H1 (cell line): ENCODE results near the gene PGM3. TPM values are rescaled to one million over a fixed set of nuclear protein-coding genes. Genes with fewer than 3 reads are reported as not detected.

Source experiments
- CTCF ChIA-PET: fragments of 300-600 bp; sonication (Branson Sonifier 250); formaldehyde crosslinking; loops from one replicate; lab custom pipeline; 2021; ENCODE audit not compliant: partially characterized antibody; lab: Charles Lee
- POLR2A ChIA-PET: fragments of 300-600 bp; sonication (Branson Sonifier 250); formaldehyde crosslinking; loops from one replicate; lab custom pipeline; 2021; ENCODE audit warnings: inconsistent platforms; ENCODE audit not compliant: partially characterized antibody; lab: Charles Lee
- DNase-seq, 2 experiments: peaks; one replicate each; pipeline versions ENCODE4 v3.0.0 to v3.0.0-alpha.2; 2010 to 2022; ENCODE audit warnings: low spot score in 2 of 2, low read depth in 1 of 2, mixed read lengths in 1 of 2
- FAIRE-seq: peaks from 2 replicates; lab custom pipeline; 2011; peaks lifted over from hg19 to GRCh38; lab: Jason Lieb, UNC
- H2AFZ ChIP-seq: 2 replicates; pipeline ENCODE4 v1.8.1; 2012; ENCODE audit warnings: low read length, inconsistent platforms
- H2AK5ac ChIP-seq: 2 replicates; pipeline ENCODE4 v1.6.1; 2013; ENCODE audit warnings: low read depth, low read length
- H2BK120ac ChIP-seq: replicated peaks from 2 replicates; pipeline ENCODE3; 2013; ENCODE audit warnings: low read depth, low read length, inconsistent platforms
- H2BK12ac ChIP-seq: 2 replicates; pipeline ENCODE4 v1.6.1; 2013; ENCODE audit warnings: low read depth, low read length
- H2BK15ac ChIP-seq: 2 replicates; pipeline ENCODE4 v1.6.1; 2013; ENCODE audit warnings: low read length
- H2BK20ac ChIP-seq: 2 replicates; pipeline ENCODE4 v1.6.1; 2013; ENCODE audit warnings: low read length
- H2BK5ac ChIP-seq: 2 replicates; pipeline ENCODE4 v1.6.1; 2013; ENCODE audit warnings: low read depth, low read length
- H3K14ac ChIP-seq: 2 replicates; pipeline ENCODE4 v1.6.1; 2013; ENCODE audit warnings: inconsistent platforms; ENCODE audit not compliant: insufficient read length
- H3K18ac ChIP-seq: 2 replicates; pipeline ENCODE4 v1.6.1; 2013; ENCODE audit warnings: low read length; ENCODE audit errors: extremely low read depth
- H3K23ac ChIP-seq: 2 replicates; pipeline ENCODE4 v1.6.1; 2013; ENCODE audit warnings: inconsistent platforms; ENCODE audit not compliant: insufficient read length
- H3K23me2 ChIP-seq: 2 replicates; pipeline ENCODE4 v1.6.1; 2013; ENCODE audit warnings: low read depth, low read length
- H3K27ac ChIP-seq: 2 replicates; pipeline ENCODE4 v1.6.1; 2011; ENCODE audit warnings: low read depth, low read length, inconsistent platforms
- H3K27me3 ChIP-seq, 4 experiments: replicated peaks in 1 of 4; 1 replicate in 1 of 4; 2 replicates in 3 of 4; pipeline versions ENCODE4 v1.6.1 to v1.8.1; 2011 to 2013; ENCODE audit warnings: low read length in 3 of 4, mild to moderate bottlenecking in 3 of 4, inconsistent platforms in 2 of 4, mixed read lengths in 2 of 4, moderate library complexity in 1 of 4; ENCODE audit not compliant: control insufficient read depth in 3 of 4, insufficient read depth in 3 of 4; ENCODE audit errors: extremely low read depth in 1 of 4
- H3K36me3 ChIP-seq, 4 experiments: 2 replicates each; pipeline versions ENCODE4 v1.6.1 to v1.8.1; 2011 to 2013; ENCODE audit warnings: mild to moderate bottlenecking in 4 of 4, low read length in 3 of 4, moderate library complexity in 2 of 4, control low read depth in 1 of 4, inconsistent platforms in 1 of 4; ENCODE audit not compliant: insufficient read depth in 4 of 4, control insufficient read depth in 2 of 4
- H3K4ac ChIP-seq: replicated peaks from 2 replicates; pipeline ENCODE3; 2013; ENCODE audit warnings: low read length, low read depth, mixed read lengths, inconsistent platforms; ENCODE audit not compliant: insufficient read length
- H3K4me1 ChIP-seq, 4 experiments: replicated peaks in 1 of 4; 1 replicate in 1 of 4; 2 replicates in 3 of 4; pipeline versions ENCODE4 v1.6.1 to v1.8.1; 2011 to 2013; ENCODE audit warnings: low read length in 3 of 4, inconsistent platforms in 2 of 4, mixed read lengths in 1 of 4; ENCODE audit not compliant: insufficient read depth in 4 of 4, control insufficient read depth in 3 of 4
- H3K4me2 ChIP-seq, 2 experiments: 2 replicates each; pipeline versions ENCODE4 v1.6.1 to v1.8.1; 2011 to 2013; ENCODE audit warnings: low read depth in 2 of 2, low read length in 2 of 2, control low read depth in 1 of 2, inconsistent platforms in 1 of 2, mild to moderate bottlenecking in 1 of 2; ENCODE audit not compliant: insufficient read depth in 1 of 2
- H3K4me3 ChIP-seq, 4 experiments: fragments of 200-600, 300-600 bp in 1 of 4; sonication (generic), shearing (Covaris generic), sonication (Bioruptor Twin) in 1 of 4; 2 replicates each; pipeline versions ENCODE4 v1.5.1 to v1.8.1; 2011 to 2016; ENCODE audit warnings: low read length in 4 of 4, low read depth in 3 of 4, control low read depth in 2 of 4, inconsistent platforms in 2 of 4, mild to moderate bottlenecking in 2 of 4, mixed read lengths in 1 of 4, moderate library complexity in 1 of 4; ENCODE audit not compliant: insufficient read depth in 2 of 4; ENCODE audit errors: extremely low read depth in 1 of 4
- H3K56ac ChIP-seq: replicated peaks from 2 replicates; pipeline ENCODE3; 2013; ENCODE audit warnings: low read depth, mild to moderate bottlenecking, mixed read lengths, low read length, inconsistent platforms; ENCODE audit not compliant: insufficient read length
- H3K79me1 ChIP-seq: 2 replicates; pipeline ENCODE4 v1.6.1; 2013; ENCODE audit warnings: low read depth, low read length, control low read depth
- H3K79me2 ChIP-seq, 2 experiments: 2 replicates each; pipeline versions ENCODE4 v1.6.1 to v1.8.1; 2012 to 2013; ENCODE audit warnings: low read length in 2 of 2, mild to moderate bottlenecking in 2 of 2, inconsistent platforms in 1 of 2; ENCODE audit not compliant: insufficient read depth in 2 of 2, control insufficient read depth in 1 of 2
- H3K9ac ChIP-seq, 4 experiments: replicated peaks in 1 of 4; 1 replicate in 1 of 4; 2 replicates in 3 of 4; pipeline versions ENCODE4 v1.6.1 to v1.8.1; 2011 to 2013; ENCODE audit warnings: low read depth in 3 of 4, low read length in 3 of 4, control low read depth in 2 of 4, mild to moderate bottlenecking in 2 of 4, moderate library complexity in 2 of 4, inconsistent platforms in 1 of 4; ENCODE audit errors: extremely low read depth in 1 of 4
- H3K9me3 ChIP-seq, 2 experiments: 2 replicates each; pipeline versions ENCODE4 v1.6.1 to v1.8.1; 2012 to 2013; ENCODE audit warnings: mild to moderate bottlenecking in 2 of 2, moderate library complexity in 2 of 2, control low read depth in 1 of 2, inconsistent platforms in 1 of 2, low read depth in 1 of 2, low read length in 1 of 2, mixed read lengths in 1 of 2; ENCODE audit not compliant: insufficient read depth in 2 of 2
- H4K20me1 ChIP-seq, 2 experiments: replicated peaks in 1 of 2; 2 replicates each; pipeline versions ENCODE3 to v1.8.1; 2011 to 2013; ENCODE audit warnings: inconsistent platforms in 2 of 2, low read length in 2 of 2, mild to moderate bottlenecking in 1 of 2; ENCODE audit not compliant: insufficient read depth in 2 of 2, control insufficient read depth in 1 of 2
- H4K5ac ChIP-seq: 2 replicates; pipeline ENCODE4 v1.6.1; 2013; ENCODE audit warnings: low read length, low read depth, mixed read lengths, inconsistent platforms; ENCODE audit not compliant: insufficient read length
- H4K8ac ChIP-seq: 2 replicates; pipeline ENCODE4 v1.8.0; 2013; ENCODE audit warnings: mild to moderate bottlenecking, moderate library complexity, low read length, inconsistent platforms; ENCODE audit not compliant: insufficient read depth; ENCODE audit errors: extremely low read depth
- H4K91ac ChIP-seq: replicated peaks from 2 replicates; pipeline ENCODE3; 2013; ENCODE audit warnings: low read length, mixed read lengths, inconsistent platforms; ENCODE audit not compliant: insufficient read length
- NANOG ChIP-seq: IDR thresholded peaks from 2 replicates; pipeline ENCODE4 v1.6.1; 2011; ENCODE audit warnings: low read length, low read depth, mild to moderate bottlenecking, inconsistent platforms; ENCODE audit not compliant: insufficient read depth, poor library complexity, severe bottlenecking
- SAP30 ChIP-seq: fragments of 300-600 bp; sonication (generic); IDR thresholded peaks from 2 replicates; pipeline ENCODE4 v1.7.1; 2012; ENCODE audit warnings: low read length, moderate library complexity, mild to moderate bottlenecking, inconsistent platforms; ENCODE audit not compliant: insufficient read depth, insufficient replicate concordance
- polyA plus RNA-seq, 7 experiments: library from polyadenylated mRNA; depleted of rRNA in 3 of 7; stranded (reverse) in 5 of 7; unstranded in 2 of 7; fragments of >200 nt in 5 of 7; fragments of 200-250 nt in 2 of 7; gene quantifications; 1 replicate in 5 of 7; 2 replicates in 1 of 7; 4 replicates in 1 of 7; pipeline versions ENCODE4 v1.2.1 to v1.2.3, GENCODE V29; 2011 to 2013; ENCODE audit warnings: missing spikeins in 2 of 7, mixed read lengths in 2 of 7
- total RNA-seq: library from RNA; stranded (reverse); fragmentation: NEBNext Ultra II Directional; extraction: Animal tissue kit (Norgen Biotek cat#: 25700); gene quantifications from 2 replicates; pipeline ENCODE4 v1.2.1, GENCODE V29; 2021

PGM3 gene
- total and polyA plus RNA-seq, 2 of the 8 experiments (the other 6 are each of a cell fraction or from before 2014, with no cell fraction given), result 14.5 to 60.5 TPM

GRCh38 chr6:83180426-83180950 is 12.6 kb downstream of the PGM3 start:
- Histone ChIP-seq H4K5ac (no peak overlapping the region), H2BK20ac (no peak overlapping the region), H2BK12ac (no peak overlapping the region), H3K4ac (no peak overlapping the region), H4K91ac (no peak overlapping the region), H2AFZ (no peak overlapping the region), H2AK5ac (no peak overlapping the region), H3K18ac (no peak overlapping the region), H3K4me3 (no peak overlapping the region), H3K56ac (no peak overlapping the region), H3K79me1 (no peaks in the 10 kb centered on the region), H3K27ac (no peak overlapping the region), H3K27me3 (no peaks in the 10 kb centered on the region), H3K9ac (no peak overlapping the region), H3K23me2 (no peaks in the 10 kb centered on the region), H4K8ac (no peak overlapping the region), H2BK15ac (no peak overlapping the region), H3K4me2 (no peak overlapping the region), H4K20me1 (peaks cover 3 to 4% of the 10 kb centered on the region in 2 experiments), H2BK5ac (no peak overlapping the region), H3K4me1 (peaks cover 0 to 2% (median 0%) of the 10 kb centered on the region in 4 experiments; a peak in 1 of 7 replicates), H3K79me2 (no peaks in the 10 kb centered on the region), H3K9me3 (no peaks in the 10 kb centered on the region), H3K23ac (no peak overlapping the region), H2BK120ac (no peak overlapping the region), H3K14ac (no peak overlapping the region), H3K36me3 (peaks cover 4 to 73% (median 27%) of the 10 kb centered on the region in 4 experiments)
- CTCF ChIA-PET, result interaction anchor here (0.7 to 2.0 kb wide), 3 partner anchors 12 to 983 kb away, joined by 3 to 5 read pairs (median 3); partner anchors contain the start of gene PRSS35
- FAIRE-seq, result no peak
- POLR2A ChIA-PET, result interaction anchor here (1.3 kb wide), 1 partner anchor 16 kb away, joined by 3 read pairs; no protein-coding TSS in a partner anchor
- DNase-seq, result no peak
- TF ChIP-seq SAP30, result no peak
- no peak for TF ChIP-seq NANOG
